WI38 (cell line): ENCODE results near the gene AK9.

ENCODE experiments used
- H3K4me3 ChIP-seq: 2 replicates; pipeline ENCODE4 v1.5.1; 2011; ENCODE audit warnings: low read depth, mild to moderate bottlenecking, control low read depth, low read length
- CTCF ChIP-seq: IDR thresholded peaks from 2 replicates; pipeline ENCODE4 v1.5.1; 2012; ENCODE audit warnings: low read depth, mild to moderate bottlenecking, control low read depth, low read length

The AK9 gene

GRCh38 chr6:109660526-109661320 is 30.3 kb downstream of the AK9 start:
- no peak for TF ChIP-seq CTCF
- no peak overlapping the region for H3K4me3 ChIP-seq

- no peak overlapping the region for H3K4me3 ChIP-seq
- TF ChIP-seq CTCF: no peak
Observed at GRCh38 chr6:109655761-109656262, 35.2 kb downstream of the AK9 start.

- no peak for TF ChIP-seq CTCF
- H3K4me3 ChIP-seq: no peak overlapping the region
Observed at GRCh38 chr6:109653264-109653663, 37.7 kb downstream of the AK9 start.

- H3K4me3 ChIP-seq: no peak overlapping the region
- no peak for TF ChIP-seq CTCF
Observed at GRCh38 chr6:109644131-109644530, 46.9 kb downstream of the AK9 start.

- no peak overlapping the region for H3K4me3 ChIP-seq
- TF ChIP-seq CTCF: no peak
Observed at GRCh38 chr6:109632405-109632804, 58.6 kb downstream of the AK9 start.

- H3K4me3 ChIP-seq: no peak overlapping the region
- TF ChIP-seq CTCF: no peak
Observed at GRCh38 chr6:109631403-109631802, 59.6 kb downstream of the AK9 start.

GRCh38 chr6:109628158-109629000 is 62.6 kb downstream of the AK9 start:
- no peak for TF ChIP-seq CTCF
- no peak overlapping the region for H3K4me3 ChIP-seq
